Tibial nerve (tissue), 4 donors: ENCODE measurements around the gene TRDMT1. TPM values are rescaled to one million over a fixed set of nuclear protein-coding genes. Genes with fewer than 3 reads are reported as not detected.

ENCODE experiments used
- DNase-seq, 2 donors: peaks; one replicate each; pipeline ENCODE4 v3.0.0-alpha.2; 2019; ENCODE audit warnings: low spot score in 2 of 2
- H3K27ac ChIP-seq, 4 donors: fragments of 200-600 bp; sonication (generic) in 3 of 4; one replicate each; pipeline ENCODE4 v1.5.1; 2017 to 2019; ENCODE audit warnings: mild to moderate bottlenecking in 1 of 4
- H3K27me3 ChIP-seq, 2 donors: fragments of 200-600 bp; sonication (generic) in 1 of 2; one replicate each; pipeline versions ENCODE4 v1.5.1 to v1.6.0; 2017 to 2019
- H3K36me3 ChIP-seq, 3 donors: fragments of 200-600 bp; sonication (generic); one replicate each; pipeline ENCODE4 v1.5.1; 2018 to 2019
- H3K4me1 ChIP-seq, 4 donors: fragments of 200-600 bp; sonication (generic) in 3 of 4; one replicate each; pipeline ENCODE4 v1.5.1; 2017 to 2019
- H3K4me3 ChIP-seq, 4 donors: fragments of 200-600 bp; sonication (generic) in 3 of 4; one replicate each; pipeline ENCODE4 v1.5.1; 2017 to 2019; ENCODE audit warnings: mild to moderate bottlenecking in 1 of 4, moderate library complexity in 1 of 4
- H3K9me3 ChIP-seq, 4 donors: fragments of 200-600 bp; sonication (generic) in 3 of 4; one replicate each; pipeline ENCODE4 v1.5.1; 2017 to 2019
- CTCF ChIP-seq, 5 experiments: fragments of 200-600 bp in 3 of 5; fragments of 450-650 bp in 2 of 5; sonication (generic) in 3 of 5; IDR thresholded peaks; one replicate each; pipeline ENCODE4 v1.5.1; 2016 to 2019; ENCODE audit warnings: antibody characterized with exemption in 5 of 5, mild to moderate bottlenecking in 3 of 5, moderate library complexity in 2 of 5
- EP300 ChIP-seq, 2 donors: sonication (generic); formaldehyde crosslinking; IDR thresholded peaks; one replicate each; pipeline ENCODE4 v1.6.1; 2017; ENCODE audit warnings: antibody characterized with exemption in 2 of 2, mild to moderate bottlenecking in 1 of 2
- POLR2A ChIP-seq, 2 donors: fragments of 450-650 bp; IDR thresholded peaks; one replicate each; pipeline ENCODE4 v1.6.1; 2017; ENCODE audit warnings: antibody characterized with exemption in 2 of 2, mild to moderate bottlenecking in 2 of 2, moderate library complexity in 2 of 2
- WGBS, 2 donors: methylation state at CpG; one replicate each; pipeline ENCODE4 v1.1.5; 2018; 5-methylcytosine and 5-hydroxymethylcytosine counted together
- total RNA-seq, 4 donors: library from RNA; depleted of rRNA; stranded (reverse); fragments of >200 nt; gene quantifications; one replicate each; pipeline ENCODE4 v1.1.0, GENCODE V29; 2016

Gene TRDMT1
- total RNA-seq, 4 donors from 2014 or later: 12.9 to 17.5 (median 16.0) TPM

DNA sequence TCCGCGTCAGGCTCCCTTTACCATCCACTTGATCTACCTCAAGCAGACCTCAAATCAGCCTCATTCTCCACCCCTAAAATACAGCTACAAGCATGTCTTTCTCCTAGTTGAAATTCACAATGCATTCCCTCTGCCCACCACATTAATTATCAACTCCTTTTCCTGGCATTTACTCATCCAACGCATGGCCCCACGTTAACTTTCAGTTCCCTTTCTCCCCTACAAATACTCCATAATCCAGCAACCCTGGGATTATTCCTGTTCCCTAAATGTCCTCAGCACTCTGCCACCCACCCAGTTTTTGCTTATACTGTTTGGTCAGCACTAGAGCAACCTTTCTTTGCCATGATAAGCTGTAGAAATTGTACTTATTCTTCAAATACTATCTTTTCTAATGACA, 20.9 kb upstream of the TRDMT1 start:
- no peak for DNase-seq
- H3K27me3 ChIP-seq: no peaks in the 10 kb centered on the region
- peak overlapping the region in 2 of 4 donors; percentile 57 to 100 for H3K27ac ChIP-seq
- TF ChIP-seq CTCF (IDR thresholded peaks at IDR 0.05) (no peak), EP300 (IDR thresholded peaks at IDR 0.05) (peak in 1 of 2 donors; percentile 50)
- no peak overlapping the region for H3K4me3 ChIP-seq
- no peaks in the 10 kb centered on the region for H3K9me3 ChIP-seq
- WGBS, 2 donors: 47 to 64% methylated on average over 4 of the region's 4 CpGs
- peaks cover 0 to 50% (median 15%) of the 10 kb centered on the region in 4 donors for H3K4me1 ChIP-seq
- H3K36me3 ChIP-seq: no peaks in the 10 kb centered on the region

DNA sequence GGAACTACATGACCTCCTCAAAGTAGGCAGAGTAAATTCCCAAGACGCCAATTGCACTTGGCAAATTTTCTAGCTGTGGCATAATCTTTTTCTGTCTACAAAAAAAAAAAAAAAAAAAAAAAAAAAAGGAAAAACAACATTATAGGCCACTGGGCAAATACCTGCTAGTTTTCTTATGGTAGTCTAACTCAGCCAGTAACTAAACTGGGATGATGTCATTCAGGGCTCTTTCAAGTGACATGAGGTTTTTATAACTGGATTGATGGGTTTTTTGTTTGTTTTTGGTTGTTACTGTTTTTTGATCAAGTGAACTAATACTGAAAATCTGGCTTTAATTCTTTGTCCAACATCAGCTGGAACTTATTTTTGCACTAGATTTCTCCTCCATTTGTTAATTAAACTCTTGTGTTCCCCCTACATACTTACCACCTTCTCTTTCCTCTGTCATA, 19.2 kb upstream of the TRDMT1 start:
- no peak for DNase-seq
- H3K9me3 ChIP-seq: no peaks in the 10 kb centered on the region

DNA sequence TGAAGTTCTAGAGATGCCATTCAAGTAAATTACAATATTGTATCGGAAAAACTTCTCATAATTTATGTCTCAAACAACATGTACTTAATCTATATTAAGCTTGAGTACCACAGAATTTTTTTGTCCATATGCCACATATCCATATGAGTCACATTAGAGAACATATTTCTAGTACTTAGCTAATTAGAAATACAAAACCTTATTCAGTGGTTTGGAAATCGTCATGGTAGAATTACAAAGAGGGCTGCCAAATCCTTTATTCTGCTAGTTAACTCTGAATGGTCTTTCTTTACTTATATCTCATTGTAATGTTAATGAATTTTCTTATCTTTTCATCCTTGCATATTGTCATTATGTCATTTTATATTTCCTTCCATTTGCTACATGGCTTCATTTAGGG, 17.6 kb upstream of the TRDMT1 start:
- Histone ChIP-seq H3K4me3 (no peak overlapping the region), H3K36me3 (no peaks in the 10 kb centered on the region), H3K27ac (peak overlapping the region in 1 of 4 donors; percentile 96), H3K9me3 (no peaks in the 10 kb centered on the region), H3K4me1 (peaks cover 0 to 59% (median 27%) of the 10 kb centered on the region in 4 donors), H3K27me3 (no peaks in the 10 kb centered on the region)
- DNase-seq: no peak
- 50 to 53% methylated on average over 2 of the region's 2 CpGs for WGBS, 2 donors
- TF ChIP-seq EP300 (IDR thresholded peaks at IDR 0.05) (no peak), POLR2A (IDR thresholded peaks at IDR 0.05) (no peak), CTCF (IDR thresholded peaks at IDR 0.05) (no peak)

More for the DNA sequence above, 19.2 kb upstream of the TRDMT1 start:
- TF ChIP-seq EP300 (IDR thresholded peaks at IDR 0.05) (no peak), CTCF (IDR thresholded peaks at IDR 0.05) (no peak), POLR2A (IDR thresholded peaks at IDR 0.05) (no peak)
- Histone ChIP-seq H3K27ac (peak overlapping the region in 2 of 4 donors; percentile 20 to 47), H3K27me3 (no peaks in the 10 kb centered on the region), H3K4me3 (no peak overlapping the region), H3K36me3 (no peaks in the 10 kb centered on the region), H3K4me1 (peaks cover 0 to 50% (median 18%) of the 10 kb centered on the region in 4 donors)
- 41 to 57% methylated on average over 1 of the region's 1 CpG for WGBS, 2 donors

- no peak for TF ChIP-seq EP300 (IDR thresholded peaks at IDR 0.05)
- no peak for TF ChIP-seq POLR2A (IDR thresholded peaks at IDR 0.05)
- TF ChIP-seq CTCF (IDR thresholded peaks at IDR 0.05): no peak
- Histone ChIP-seq H3K4me1 (peaks cover 0 to 66% (median 30%) of the 10 kb centered on the region in 4 donors), H3K27ac (peak overlapping the region in 2 of 4 donors; percentile 86 to 96), H3K9me3 (no peaks in the 10 kb centered on the region), H3K4me3 (no peak overlapping the region), H3K36me3 (no peaks in the 10 kb centered on the region), H3K27me3 (no peaks in the 10 kb centered on the region)
- no peak for DNase-seq
- WGBS, 2 donors: 74 to 82% methylated on average over 1 of the region's 1 CpG
Observed at GRCh38 chr10:17217631-17218232, 16.3 kb upstream of the TRDMT1 start.

- Histone ChIP-seq H3K27me3 (no peaks in the 10 kb centered on the region), H3K27ac (peak overlapping the region in 3 of 4 donors; percentile 68 to 96 (median 86)), H3K4me3 (no peak overlapping the region), H3K36me3 (no peaks in the 10 kb centered on the region), H3K9me3 (no peaks in the 10 kb centered on the region), H3K4me1 (peaks cover 0 to 66% (median 30%) of the 10 kb centered on the region in 4 donors)
- no peak for DNase-seq
- TF ChIP-seq POLR2A (IDR thresholded peaks at IDR 0.05): no peak
- no peak for TF ChIP-seq CTCF (IDR thresholded peaks at IDR 0.05)
- no peak for TF ChIP-seq EP300 (IDR thresholded peaks at IDR 0.05)
- WGBS, 2 donors: 87 to 90% methylated on average over 6 of the region's 6 CpGs
Observed at GRCh38 chr10:17216901-17217395, 15.5 kb upstream of the TRDMT1 start.
